NCI-H1105 treated with DMSO at 0.1 percent for 48 hours (cell line): ENCODE results near the gene TRIM44.

Source experiments
- DNase-seq: peaks from one replicate; lab custom pipeline; 2025; lab: John Stamatoyannopoulos, UW

TRIM44 gene

GRCh38 chr11:35791088-35791958, 128.7 kb downstream of the TRIM44 start:
- DNase-seq = no peak

GRCh38 chr11:35792148-35792845, 129.7 kb downstream of the TRIM44 start:
- peak; percentile 67 for DNase-seq

GRCh38 chr11:35792846-35793192, 130.2 kb downstream of the TRIM44 start:
- DNase-seq = no peak

- no peak for DNase-seq
Observed at GRCh38 chr11:35794333-35794732, 131.8 kb downstream of the TRIM44 start.

- no peak for DNase-seq
Observed at GRCh38 chr11:35794850-35795249, 132.3 kb downstream of the TRIM44 start.

GRCh38 chr11:35796562-35796961, 134.0 kb downstream of the TRIM44 start:
- DNase-seq = no peak

- DNase-seq = no peak
Observed at GRCh38 chr11:35798423-35798822, 135.8 kb downstream of the TRIM44 start.

GRCh38 chr11:35798983-35799382, 136.4 kb downstream of the TRIM44 start:
- DNase-seq = no peak

- DNase-seq = no peak
Observed at GRCh38 chr11:35799655-35800054, 137.1 kb downstream of the TRIM44 start.

- no peak for DNase-seq
Observed at GRCh38 chr11:35800970-35801953, 138.7 kb downstream of the TRIM44 start.

- DNase-seq = no peak
Observed at GRCh38 chr11:35802221-35802620, 139.6 kb downstream of the TRIM44 start.

GRCh38 chr11:35802672-35803071, 140.1 kb downstream of the TRIM44 start:
- DNase-seq = no peak

- peak; percentile 45 for DNase-seq
Observed at GRCh38 chr11:35803115-35803514, 140.5 kb downstream of the TRIM44 start.

GRCh38 chr11:35804451-35805040, 142.0 kb downstream of the TRIM44 start:
- DNase-seq = no peak

- no peak for DNase-seq
Observed at GRCh38 chr11:35809561-35809960, 147.0 kb downstream of the TRIM44 start.

GRCh38 chr11:35810045-35810645, 147.6 kb downstream of the TRIM44 start:
- DNase-seq = no peak

- DNase-seq = no peak
Observed at GRCh38 chr11:35811783-35812182, 149.2 kb downstream of the TRIM44 start.

GRCh38 chr11:35812828-35813227, 150.3 kb downstream of the TRIM44 start:
- no peak for DNase-seq

- DNase-seq = no peak
Observed at GRCh38 chr11:35814081-35814695, 151.6 kb downstream of the TRIM44 start.

GRCh38 chr11:35814720-35815305, 152.2 kb downstream of the TRIM44 start:
- DNase-seq = no peak
